Measurements from ENCODE around the gene PLXNA3. TPM values are rescaled to one million over a fixed set of nuclear protein-coding genes. Genes with fewer than 3 reads are reported as not detected.
"Not testable (repeated sequence)": the region's sequence is repeated elsewhere in the genome, so short reads cannot be mapped to it uniquely, and the experiment has no call there.

Gene PLXNA3
- total RNA-seq, 1 donor from 2014 or later = 135 TPM

DNA sequence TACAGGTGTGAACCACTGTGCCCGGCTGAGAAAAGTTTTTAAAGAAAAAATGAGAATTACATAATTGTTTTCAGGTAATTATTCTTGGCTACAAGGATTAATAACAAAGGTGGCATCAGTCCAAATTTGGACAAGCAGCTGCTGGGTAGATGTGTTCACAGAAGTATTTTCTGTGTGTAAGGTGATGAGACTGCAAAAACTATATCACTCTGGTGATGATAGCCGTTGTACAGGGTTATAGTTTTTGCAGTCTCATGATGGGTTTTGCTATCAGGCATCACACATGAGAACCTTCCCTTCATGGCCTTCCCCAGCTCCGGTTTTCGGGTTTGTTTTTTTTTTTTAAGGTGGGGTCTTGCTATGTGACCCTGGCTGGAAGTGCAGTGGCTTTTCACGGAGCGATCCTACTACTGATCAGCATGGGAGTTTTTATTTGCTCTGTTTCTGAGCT is 37.4 kb downstream of the PLXNA3 start:
- Mint-ChIP-seq H3K27ac (no peak overlapping the region), H3K27me3 (no peaks in the 10 kb centered on the region), H3K4me3 (ENCODE audit: low read depth) (no peak overlapping the region), H3K4me1 (ENCODE audit: low read depth) (peaks cover 3% of the 10 kb centered on the region), H3K9me3 (ENCODE audit: low read depth) (peaks cover 6% of the 10 kb centered on the region), H3K36me3 (ENCODE audit: insufficient read depth) (no peaks in the 10 kb centered on the region)
- TF ChIP-seq, protein P1, sequence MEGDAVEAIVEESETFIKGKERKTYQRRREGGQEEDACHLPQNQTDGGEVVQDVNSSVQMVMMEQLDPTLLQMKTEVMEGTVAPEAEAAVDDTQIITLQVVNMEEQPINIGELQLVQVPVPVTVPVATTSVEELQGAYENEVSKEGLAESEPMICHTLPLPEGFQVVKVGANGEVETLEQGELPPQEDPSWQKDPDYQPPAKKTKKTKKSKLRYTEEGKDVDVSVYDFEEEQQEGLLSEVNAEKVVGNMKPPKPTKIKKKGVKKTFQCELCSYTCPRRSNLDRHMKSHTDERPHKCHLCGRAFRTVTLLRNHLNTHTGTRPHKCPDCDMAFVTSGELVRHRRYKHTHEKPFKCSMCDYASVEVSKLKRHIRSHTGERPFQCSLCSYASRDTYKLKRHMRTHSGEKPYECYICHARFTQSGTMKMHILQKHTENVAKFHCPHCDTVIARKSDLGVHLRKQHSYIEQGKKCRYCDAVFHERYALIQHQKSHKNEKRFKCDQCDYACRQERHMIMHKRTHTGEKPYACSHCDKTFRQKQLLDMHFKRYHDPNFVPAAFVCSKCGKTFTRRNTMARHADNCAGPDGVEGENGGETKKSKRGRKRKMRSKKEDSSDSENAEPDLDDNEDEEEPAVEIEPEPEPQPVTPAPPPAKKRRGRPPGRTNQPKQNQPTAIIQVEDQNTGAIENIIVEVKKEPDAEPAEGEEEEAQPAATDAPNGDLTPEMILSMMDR (IDR thresholded peaks at IDR 0.05; ENCODE audit: unreplicated experiment) = no peak
- no peak for DNase-seq (ENCODE audit: low spot score, unreplicated experiment)

DNA sequence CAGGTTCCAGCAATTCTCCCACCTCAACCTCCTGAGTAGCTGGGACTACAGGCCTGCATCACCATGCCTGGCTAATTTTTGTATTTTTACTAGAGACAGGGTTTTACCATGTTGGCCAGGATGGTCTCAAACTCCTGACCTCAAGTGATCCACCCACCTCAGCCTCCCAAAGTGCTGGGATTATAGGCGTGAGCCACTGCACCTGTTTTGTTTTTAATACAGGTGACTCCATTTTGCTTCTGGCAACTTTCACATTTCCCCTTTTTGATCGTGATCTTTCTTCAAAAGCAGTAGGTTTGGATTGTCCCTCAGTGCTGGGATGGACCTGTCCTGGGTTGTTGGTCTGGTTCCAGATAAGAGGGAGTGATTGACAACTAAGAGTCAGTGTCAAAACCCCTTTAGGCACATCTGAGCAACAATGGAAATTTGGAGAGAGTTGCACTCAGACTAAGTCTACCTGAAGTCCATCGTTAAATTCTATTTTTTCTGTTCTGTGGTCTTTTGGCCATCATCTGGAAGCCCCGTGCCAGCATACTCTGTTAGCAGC is 38.6 kb downstream of the PLXNA3 start:
- not testable (repeated sequence) for H3K36me3 Mint-ChIP-seq (ENCODE audit: insufficient read depth); H3K9me3 Mint-ChIP-seq (ENCODE audit: low read depth); H3K4me3 Mint-ChIP-seq (ENCODE audit: low read depth); DNase-seq (ENCODE audit: low spot score, unreplicated experiment); H3K27me3 Mint-ChIP-seq; H3K4me1 Mint-ChIP-seq (ENCODE audit: low read depth); H3K27ac Mint-ChIP-seq

DNA sequence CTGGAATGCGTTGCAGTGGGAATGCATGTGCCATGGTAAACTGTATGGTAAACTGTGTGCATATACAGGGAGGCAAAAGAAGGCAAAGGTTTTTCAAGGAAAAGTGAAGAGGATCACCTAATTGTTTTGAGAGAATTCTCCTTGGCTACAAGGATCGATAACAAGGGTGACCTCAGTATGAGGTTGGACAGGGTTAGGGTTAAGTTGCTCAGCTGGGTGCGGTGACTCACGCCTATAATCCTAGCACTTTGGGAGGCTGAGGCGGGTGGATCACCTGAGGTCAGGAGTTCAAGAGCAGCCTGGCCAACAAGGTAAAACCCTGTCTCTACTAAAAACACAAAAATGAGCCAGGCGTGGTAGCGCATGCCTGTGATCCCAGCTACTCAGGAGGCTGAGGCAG is 43.3 kb downstream of the PLXNA3 start:
- DNase-seq (ENCODE audit: low spot score, unreplicated experiment); H3K9me3 Mint-ChIP-seq (ENCODE audit: low read depth); H3K4me3 Mint-ChIP-seq (ENCODE audit: low read depth): not testable (repeated sequence)

DNA sequence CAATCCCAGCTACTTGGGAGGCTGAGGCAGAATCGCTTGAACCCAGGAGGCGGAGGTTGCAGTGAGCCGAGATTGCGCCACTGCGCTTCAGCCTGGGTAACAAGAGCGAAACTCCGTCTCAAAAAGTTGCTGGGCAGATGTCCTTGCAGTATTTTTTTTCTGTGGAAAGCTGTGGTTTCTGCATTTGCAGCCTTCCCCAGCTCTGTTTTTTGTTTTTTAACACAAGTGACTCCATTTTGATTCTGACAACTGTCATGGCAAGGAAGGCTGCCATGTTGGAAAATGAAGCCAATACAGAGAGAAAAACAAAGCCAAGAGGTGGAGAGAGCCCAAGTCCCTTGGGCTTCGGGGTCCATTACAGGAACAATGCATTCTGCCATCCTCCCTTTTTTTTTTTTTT is 44.0 kb downstream of the PLXNA3 start:
- peaks cover 3% of the 10 kb centered on the region for H3K9me3 Mint-ChIP-seq (ENCODE audit: low read depth)
- no peak overlapping the region for H3K4me3 Mint-ChIP-seq (ENCODE audit: low read depth)
- peaks cover 2% of the 10 kb centered on the region for H3K36me3 Mint-ChIP-seq (ENCODE audit: insufficient read depth)
- H3K27ac Mint-ChIP-seq = no peak overlapping the region
- DNase-seq (ENCODE audit: low spot score, unreplicated experiment) = no peak
- H3K27me3 Mint-ChIP-seq = no peaks in the 10 kb centered on the region
- TF ChIP-seq, protein P1 (IDR thresholded peaks at IDR 0.05; ENCODE audit: unreplicated experiment) = no peak
- peaks cover 3% of the 10 kb centered on the region for H3K4me1 Mint-ChIP-seq (ENCODE audit: low read depth)

More for the DNA sequence above, 43.3 kb downstream of the PLXNA3 start:
- not testable (repeated sequence) for H3K27me3 Mint-ChIP-seq; H3K27ac Mint-ChIP-seq; H3K36me3 Mint-ChIP-seq (ENCODE audit: insufficient read depth); H3K4me1 Mint-ChIP-seq (ENCODE audit: low read depth)

DNA sequence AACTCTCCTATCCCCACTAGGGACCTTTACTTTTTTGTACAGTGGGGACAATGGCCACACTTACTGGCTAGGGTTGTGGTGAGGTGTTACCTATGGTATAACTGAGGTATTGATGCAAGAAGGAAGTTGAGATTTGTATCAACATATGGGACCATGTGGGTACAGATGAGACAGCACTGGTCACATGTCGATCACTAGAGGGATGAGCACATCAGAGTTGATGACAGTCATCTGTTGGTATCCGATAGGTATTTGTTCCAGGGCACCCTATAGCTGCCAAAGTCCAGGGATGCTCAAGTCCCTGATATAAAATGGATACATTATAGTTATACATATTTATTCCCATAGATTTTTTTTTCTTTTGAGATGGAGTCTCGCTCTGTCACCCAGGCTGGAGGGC is 44.9 kb downstream of the PLXNA3 start:
- H3K27me3 Mint-ChIP-seq = no peaks in the 10 kb centered on the region
- peaks cover 3% of the 10 kb centered on the region for H3K9me3 Mint-ChIP-seq (ENCODE audit: low read depth)
- no peak overlapping the region for H3K4me3 Mint-ChIP-seq (ENCODE audit: low read depth)
- peaks cover 2% of the 10 kb centered on the region for H3K36me3 Mint-ChIP-seq (ENCODE audit: insufficient read depth)
- TF ChIP-seq, protein P1 (IDR thresholded peaks at IDR 0.05; ENCODE audit: unreplicated experiment) = no peak
- H3K4me1 Mint-ChIP-seq (ENCODE audit: low read depth) = peaks cover 3% of the 10 kb centered on the region
- no peak overlapping the region for H3K27ac Mint-ChIP-seq
- DNase-seq (ENCODE audit: low spot score, unreplicated experiment) = no peak

DNA sequence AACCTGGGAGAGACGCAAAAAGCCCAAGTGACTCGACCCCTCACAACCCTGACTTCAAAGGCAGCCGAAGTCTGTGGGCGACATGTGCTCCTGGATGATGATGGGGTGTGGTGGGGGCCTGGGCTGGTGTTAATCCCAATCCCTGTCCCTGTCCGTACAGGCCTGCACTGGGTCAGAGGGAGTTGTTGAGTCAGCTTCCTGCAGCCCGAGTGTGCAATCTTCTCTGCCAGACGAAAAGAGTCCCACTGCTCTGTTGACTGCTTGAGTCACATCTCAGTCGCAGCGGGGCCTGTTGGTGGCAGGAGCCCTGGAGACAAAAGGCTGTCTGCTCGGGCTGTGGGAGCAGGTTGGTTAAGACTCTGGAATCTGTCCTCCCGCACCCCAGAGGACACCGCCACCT is 47.7 kb downstream of the PLXNA3 start:
- Mint-ChIP-seq H3K36me3 (ENCODE audit: insufficient read depth) (peaks cover 7% of the 10 kb centered on the region), H3K4me3 (ENCODE audit: low read depth) (no peak overlapping the region), H3K27me3 (no peaks in the 10 kb centered on the region), H3K27ac (no peak overlapping the region), H3K4me1 (ENCODE audit: low read depth) (no peaks in the 10 kb centered on the region), H3K9me3 (ENCODE audit: low read depth) (peaks cover 15% of the 10 kb centered on the region)
- no peak for DNase-seq (ENCODE audit: low spot score, unreplicated experiment)
- TF ChIP-seq, protein P1 (IDR thresholded peaks at IDR 0.05; ENCODE audit: unreplicated experiment) = no peak
